Hematopoietic multipotent progenitor cell treated with erythropoietin and hydrocortisone succinate and interleukin-3 and kit ligand, for 17 days (in vitro differentiated cells): Measurements from ENCODE around the gene SLC16A12.

Experiments
- DNase-seq: peaks from one replicate; pipeline ENCODE4 v3.0.0-alpha.2; 2015; ENCODE audit warnings: low spot score

Gene SLC16A12

DNA sequence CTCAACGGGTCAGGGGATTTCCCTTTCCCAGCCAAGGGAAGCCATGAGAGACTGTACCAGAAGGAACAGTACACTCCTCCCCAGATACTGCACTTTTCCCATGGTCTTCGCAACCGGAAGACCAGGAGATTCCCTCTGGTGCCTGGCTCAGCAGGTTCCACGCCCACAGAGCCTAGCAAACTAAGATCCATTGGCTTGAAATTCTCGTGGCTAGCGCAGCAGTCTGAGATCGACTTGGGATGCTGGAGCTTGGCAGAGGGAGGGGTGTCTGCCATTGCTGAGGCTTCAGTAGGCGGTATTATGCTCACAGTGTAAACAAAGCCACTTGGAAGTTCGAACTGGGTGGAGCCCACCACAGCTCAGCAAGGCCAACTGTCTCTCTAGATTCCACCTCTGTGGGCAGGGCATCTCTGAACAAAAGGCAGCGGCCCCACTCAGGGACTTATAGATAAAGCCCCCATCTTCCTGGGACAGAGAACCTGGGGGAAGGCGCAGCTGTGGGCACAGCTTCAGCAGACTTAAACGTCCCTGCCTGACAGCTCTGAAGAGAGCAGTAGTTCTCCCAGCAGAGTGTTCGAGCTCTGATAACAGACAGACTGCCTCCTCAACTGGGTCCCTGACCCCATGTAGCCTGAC lies 29.6 kb downstream of the SLC16A12 start:
- DNase-seq, result no peak

DNA sequence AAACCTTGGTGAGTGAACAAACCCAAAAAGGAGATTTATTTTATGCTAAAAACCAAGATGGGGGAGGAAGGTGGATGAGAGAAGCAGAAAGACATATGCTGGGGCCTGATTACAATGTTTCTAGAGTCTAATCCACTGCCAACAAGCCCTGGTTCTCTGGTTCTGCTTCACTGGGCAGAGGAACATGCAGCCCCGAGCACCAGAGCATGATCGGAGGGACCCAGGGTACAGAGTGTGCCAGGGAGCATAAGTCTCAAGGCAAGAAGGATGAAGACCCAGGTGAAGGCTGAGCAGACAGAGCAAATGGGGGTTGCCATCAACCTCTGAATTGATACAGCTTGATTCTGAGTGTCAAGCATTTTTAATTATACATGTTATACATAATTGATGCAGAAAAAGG lies 30.7 kb downstream of the SLC16A12 start:
- DNase-seq, result no peak

GRCh38 chr10:89503652-89504370 lies 31.6 kb downstream of the SLC16A12 start:
- DNase-seq, result no peak

DNA sequence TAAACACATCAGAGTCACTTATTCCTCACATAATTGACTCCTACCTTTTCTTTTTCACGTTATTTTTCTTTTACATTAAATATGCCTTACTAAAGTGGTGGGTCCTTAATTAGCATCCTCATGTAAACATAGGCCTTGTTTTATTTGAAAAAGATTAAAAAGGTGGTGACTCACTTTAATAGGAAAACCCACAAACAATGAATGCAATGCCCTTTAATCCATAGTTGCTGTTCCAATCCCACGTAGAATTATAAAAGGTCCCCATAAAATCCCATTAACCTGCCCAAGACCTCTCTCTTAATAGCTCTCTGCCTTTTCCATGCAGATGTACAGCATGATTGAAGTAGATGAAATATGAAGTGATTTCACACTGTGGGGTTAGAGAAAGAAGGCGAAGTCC lies 32.2 kb downstream of the SLC16A12 start:
- no peak for DNase-seq

- no peak for DNase-seq
These were observed 32.8 kb downstream of the SLC16A12 start for GRCh38 chr10:89502549-89502948.

DNA sequence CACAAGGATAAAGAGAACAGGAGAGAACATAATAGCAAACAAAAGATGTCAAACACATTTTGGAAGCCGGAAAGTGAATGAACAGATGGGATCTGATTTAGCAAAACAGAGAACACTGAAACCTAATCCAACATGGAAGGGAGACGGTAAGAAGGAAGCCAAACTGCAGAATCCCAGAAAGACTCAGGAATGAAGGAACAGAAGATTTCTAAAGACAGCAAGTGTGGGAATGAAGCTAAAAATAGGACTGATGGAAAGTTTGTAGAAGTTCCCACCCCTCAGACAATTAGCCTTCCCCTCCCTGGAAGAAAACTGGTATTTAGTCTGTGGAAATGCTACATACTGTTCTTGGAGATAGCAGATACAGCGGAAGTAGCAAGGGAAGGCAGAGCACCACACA lies 40.8 kb downstream of the SLC16A12 start:
- no peak for DNase-seq

GRCh38 chr10:89494068-89494467 lies 41.3 kb downstream of the SLC16A12 start:
- DNase-seq, result no peak

DNA sequence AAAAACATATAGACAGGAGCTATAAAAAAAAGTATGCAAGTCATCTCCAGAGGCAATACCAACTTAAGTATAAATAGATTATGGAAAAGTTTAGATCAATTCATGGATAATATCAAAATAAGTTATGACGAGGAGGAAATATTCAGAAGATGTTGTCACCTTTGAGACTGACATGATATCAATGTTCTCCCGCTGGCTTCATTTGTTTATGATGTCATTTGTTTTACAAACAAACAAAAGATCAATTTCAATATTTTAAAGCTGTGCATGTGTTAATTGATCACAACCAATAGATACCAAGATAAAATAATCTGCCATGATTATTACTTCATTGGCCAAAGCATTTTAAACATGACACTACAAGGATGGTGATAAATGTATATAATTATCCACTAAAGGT lies 43.5 kb downstream of the SLC16A12 start:
- no peak for DNase-seq

DNA sequence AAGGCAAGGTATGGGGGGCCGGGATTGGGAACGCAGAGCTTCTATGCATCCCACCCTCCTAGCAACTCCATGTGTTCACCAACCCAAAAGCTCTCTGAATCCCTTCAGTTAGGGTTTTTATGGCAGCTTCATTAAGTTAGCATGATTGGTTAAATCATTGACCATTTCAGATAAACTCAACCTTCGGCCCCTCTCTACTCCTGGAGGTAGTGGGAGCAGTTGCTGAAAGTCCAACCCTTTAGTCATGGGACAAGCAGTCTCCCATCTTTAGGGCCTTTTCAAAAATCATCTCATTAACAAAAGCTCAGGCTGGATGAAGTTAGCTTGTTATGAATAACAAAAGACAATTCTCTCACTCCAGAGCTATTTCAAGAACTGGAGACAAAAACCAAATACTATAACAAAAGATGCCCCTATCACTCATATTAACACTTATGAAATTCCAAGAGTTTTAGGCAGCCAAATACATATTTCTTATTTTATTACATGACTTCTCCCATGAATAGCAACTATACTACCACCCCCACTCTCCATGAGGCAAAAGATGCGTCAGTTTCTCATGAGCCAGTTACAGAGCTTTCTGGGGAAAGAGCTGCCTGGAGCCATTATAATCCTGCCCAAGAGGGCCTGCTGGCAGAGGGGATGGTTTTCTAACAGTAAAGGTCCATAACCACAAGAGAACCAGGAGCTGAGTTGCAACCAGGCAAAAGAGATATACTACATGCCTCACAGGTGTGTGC lies 44.6 kb downstream of the SLC16A12 start:
- no peak for DNase-seq

DNA sequence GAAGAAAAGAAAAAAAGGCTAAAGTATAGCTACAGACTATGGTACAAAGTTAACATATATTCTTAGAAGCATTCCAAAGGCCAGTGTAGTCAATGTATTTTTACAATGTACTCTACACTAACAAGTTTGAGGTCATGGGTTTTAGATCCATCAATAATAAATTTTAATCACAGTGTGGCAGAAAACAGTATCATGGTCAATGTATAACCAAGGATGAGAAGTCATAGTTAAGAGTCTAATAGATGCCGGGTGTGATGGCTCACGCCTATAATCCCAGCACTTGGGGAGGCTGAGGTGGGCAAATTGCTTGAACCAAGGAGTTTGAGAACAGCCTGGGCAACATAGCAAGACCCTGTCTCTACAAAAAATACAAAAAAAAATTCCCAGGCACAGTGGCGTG lies 53.1 kb downstream of the SLC16A12 start:
- DNase-seq, result no peak

DNA sequence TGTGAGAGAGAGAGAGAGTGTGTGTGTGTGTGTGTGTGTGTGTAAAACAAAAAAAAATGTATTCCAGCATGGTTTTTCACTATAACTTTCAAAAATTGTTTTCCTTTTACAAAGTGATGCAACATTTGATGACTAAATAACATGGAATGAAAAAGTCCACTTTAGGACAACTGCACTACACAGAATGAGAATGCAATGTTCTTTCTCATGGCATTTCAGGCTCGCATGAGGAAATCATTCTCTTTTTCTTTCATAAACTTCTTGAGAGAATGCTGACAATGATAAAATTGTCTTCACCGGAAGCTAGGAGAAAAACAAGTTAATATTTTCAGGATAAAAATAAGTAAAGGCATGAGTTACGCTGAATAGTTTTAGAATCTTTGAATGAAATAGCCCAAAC lies 53.7 kb downstream of the SLC16A12 start:
- DNase-seq, result no peak

GRCh38 chr10:89479771-89480446 lies 55.5 kb downstream of the SLC16A12 start:
- no peak for DNase-seq

GRCh38 chr10:89478739-89479654 lies 56.4 kb downstream of the SLC16A12 start:
- no peak for DNase-seq

DNA sequence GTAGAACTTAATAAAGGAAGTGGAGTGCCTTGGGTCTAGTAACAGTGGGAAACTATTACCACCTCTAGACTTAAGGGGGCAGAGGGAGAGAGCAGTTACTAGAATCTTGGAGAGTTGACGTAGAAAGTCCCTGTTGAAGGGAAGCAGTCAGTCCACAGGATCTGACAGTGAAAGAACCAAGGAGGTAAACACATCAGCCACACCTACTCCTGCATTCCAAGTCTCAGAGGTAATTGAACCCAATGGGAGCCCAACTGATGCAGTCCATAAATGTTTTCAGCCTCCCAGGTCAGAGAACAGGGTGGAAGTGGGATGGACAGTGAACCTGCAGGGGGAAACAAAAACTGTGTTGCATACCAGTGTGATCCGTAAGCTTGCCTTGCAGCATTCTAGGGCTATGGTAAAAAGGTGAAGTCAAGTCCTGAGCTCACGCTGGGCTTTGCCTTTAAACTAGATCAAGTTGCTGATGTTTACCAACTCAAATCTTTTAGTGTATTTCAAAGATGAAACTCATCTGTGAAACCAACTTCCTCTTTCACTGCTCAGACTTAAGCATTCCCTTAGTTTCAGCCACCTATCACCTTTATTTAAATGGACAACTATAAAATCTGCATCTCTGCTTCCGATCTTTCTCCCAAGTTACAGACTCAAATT lies 57.2 kb downstream of the SLC16A12 start:
- no peak for DNase-seq

- DNase-seq, result no peak
These were observed 59.2 kb downstream of the SLC16A12 start for GRCh38 chr10:89476150-89476549.

- no peak for DNase-seq
These were observed 59.8 kb downstream of the SLC16A12 start for GRCh38 chr10:89475591-89475998.

GRCh38 chr10:89475125-89475524 lies 60.3 kb downstream of the SLC16A12 start:
- no peak for DNase-seq

- no peak for DNase-seq
These were observed 60.9 kb downstream of the SLC16A12 start for GRCh38 chr10:89474452-89474851.

GRCh38 chr10:89471110-89471809 lies 64.1 kb downstream of the SLC16A12 start:
- DNase-seq, result no peak

DNA sequence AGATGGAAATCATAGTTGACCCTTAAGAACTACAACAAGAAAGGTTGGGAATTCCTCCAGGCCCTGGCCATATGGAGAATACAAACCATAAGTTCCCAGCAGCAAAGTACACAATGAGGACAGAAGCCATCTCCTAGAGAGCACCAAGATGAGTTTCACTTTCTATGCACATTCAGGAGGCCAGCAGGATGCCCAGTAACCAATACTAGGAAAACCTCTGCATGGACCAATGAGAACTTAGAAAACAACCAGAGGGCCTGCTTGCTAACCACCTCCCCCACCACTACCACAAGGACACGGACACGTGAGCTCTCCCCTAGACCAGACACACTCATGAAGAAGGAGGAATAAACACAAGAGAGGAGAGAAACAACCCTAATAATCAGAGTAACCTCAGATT lies 64.8 kb downstream of the SLC16A12 start:
- DNase-seq, result no peak
